ENCODE results near the gene PKD1. TPM values are rescaled to one million over a fixed set of nuclear protein-coding genes. Genes with fewer than 3 reads are reported as not detected.

PKD1 gene
- polyA plus RNA-seq, 1 donor, result 140 TPM

DNA sequence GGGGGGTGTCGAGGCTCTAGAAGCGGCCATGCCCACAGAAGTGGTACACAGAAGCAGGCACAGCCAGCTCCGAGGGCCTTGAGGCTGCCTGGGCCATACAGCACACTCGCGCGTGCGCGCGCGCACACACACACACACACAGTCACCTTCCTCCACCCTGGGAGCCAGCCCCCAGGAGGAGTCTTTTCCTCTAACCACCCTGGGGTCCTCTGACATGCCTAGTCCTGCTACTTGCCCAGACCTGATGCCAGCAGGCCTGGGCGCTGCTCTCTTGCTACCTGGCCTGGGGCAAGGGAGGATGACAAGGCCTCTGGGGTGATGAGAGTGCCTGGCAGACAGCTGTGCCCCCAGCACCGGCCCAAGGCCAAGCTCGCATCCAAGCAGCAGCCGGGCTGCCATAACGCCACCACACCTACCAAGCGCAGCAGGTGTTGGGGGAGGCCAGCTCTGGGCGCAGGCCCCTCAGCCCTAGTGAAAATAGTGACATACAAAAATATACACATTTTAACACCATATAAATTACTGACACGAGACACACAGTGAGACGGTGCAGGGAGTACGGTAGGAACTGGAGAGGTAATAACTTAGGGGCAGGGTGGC is 46.8 kb downstream of the PKD1 start:
- no peak for DNase-seq (ENCODE audit: low read depth)

DNA sequence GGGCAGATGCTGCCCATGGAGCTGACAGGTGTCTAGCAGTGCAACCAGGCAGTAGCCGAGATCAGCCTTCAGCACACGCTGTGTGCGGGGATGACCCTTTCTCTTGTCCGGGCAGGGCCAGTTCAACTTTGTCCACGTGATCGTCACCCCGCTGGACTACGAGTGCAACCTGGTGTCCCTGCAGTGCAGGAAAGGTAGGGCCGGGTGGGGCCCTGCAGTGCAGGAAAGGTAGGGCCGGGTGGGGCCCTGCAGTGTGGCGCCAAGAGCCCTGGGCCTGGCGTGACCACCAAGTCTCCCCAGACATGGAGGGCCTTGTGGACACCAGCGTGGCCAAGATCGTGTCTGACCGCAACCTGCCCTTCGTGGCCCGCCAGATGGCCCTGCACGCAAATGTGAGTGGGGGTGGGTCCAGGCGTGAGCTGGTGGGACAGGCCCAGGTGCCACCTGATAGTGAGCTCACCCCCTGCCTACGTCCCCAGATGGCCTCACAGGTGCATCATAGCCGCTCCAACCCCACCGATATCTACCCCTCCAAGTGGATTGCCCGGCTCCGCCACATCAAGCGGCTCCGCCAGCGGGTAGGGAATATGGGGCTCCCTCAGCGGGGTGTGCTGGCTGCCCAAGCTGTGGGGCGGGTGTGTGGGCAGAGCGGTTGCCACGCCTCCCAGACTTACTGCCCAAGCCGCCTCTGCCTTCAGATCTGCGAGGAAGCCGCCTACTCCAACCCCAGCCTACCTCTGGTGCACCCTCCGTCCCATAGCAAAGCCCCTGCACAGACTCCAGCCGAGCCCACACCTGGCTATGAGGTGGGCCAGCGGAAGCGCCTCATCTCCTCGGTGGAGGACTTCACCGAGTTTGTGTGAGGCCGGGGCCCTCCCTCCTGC is 47.7 kb downstream of the PKD1 start:
- no peak for DNase-seq (ENCODE audit: low read depth)

DNA sequence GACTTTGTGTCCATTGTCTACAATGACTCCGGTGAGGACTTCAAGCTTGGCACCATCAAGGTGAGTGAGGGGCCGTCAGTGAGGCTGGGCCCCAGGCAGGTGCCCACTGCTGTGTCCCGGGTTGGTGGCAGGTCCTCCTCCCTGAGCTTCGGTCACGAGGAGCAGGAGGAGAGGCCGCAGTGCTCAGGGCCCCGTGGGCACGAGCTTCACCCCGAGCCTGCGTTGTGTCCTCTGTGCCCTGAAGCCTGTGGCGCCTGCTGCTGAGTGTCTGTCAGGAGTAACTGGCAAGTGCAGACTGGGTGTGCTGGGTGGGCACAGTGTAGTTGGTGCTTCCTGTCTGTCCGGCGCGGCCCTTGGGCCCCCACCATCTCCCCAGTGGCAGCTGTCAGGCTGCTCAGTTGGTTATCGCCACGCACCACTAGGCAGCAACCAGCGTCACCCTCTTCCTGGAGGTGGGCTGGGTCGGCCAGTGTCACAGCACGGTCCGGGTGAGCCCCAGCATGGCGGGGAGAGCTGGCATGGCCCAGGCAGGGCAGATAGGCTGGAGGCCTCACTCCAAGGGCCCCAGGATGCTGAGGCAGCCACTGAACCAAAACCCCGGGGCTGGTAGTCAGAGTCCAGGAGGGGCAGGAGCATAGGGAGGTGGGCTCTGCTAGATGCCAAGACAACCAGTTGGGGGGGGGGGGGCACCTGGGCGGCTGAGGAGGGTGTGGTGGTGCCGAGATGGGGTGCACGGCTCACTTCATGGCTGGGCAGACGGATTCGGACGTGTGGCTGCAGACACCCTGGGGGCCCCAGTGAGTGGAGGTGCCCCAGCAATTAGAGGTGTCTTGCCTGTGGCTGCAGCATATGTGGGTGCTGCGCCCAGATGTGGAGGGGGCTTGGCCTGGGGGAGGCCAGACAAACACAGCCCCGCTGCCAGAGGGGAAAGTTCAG is 48.6 kb downstream of the PKD1 start:
- no peak for DNase-seq (ENCODE audit: low read depth)

- DNase-seq (ENCODE audit: low read depth), result no peak
These were observed 49.5 kb downstream of the PKD1 start for GRCh38 chr16:2086106-2086742.

DNA sequence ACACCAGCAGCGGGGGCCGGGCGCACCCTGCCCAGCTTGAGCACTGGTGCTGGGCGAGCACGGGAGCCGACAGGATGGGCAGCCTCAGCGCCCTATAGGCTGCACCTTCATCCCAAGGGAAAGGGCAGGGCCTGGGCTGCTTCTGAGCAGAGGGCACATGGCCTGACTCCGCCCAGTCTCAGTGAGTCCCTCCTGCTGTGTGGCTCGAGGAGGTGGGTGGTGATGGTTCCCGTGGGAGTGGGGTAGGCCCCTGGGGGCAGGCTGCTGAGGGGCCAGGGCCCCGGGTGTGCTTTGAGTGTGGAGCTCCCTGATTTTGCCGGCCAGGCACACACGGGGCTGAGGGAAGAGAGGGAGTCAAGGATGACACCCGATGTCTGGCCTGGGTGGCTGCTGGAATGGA is 50.0 kb downstream of the PKD1 start:
- no peak for DNase-seq (ENCODE audit: low read depth)

DNA sequence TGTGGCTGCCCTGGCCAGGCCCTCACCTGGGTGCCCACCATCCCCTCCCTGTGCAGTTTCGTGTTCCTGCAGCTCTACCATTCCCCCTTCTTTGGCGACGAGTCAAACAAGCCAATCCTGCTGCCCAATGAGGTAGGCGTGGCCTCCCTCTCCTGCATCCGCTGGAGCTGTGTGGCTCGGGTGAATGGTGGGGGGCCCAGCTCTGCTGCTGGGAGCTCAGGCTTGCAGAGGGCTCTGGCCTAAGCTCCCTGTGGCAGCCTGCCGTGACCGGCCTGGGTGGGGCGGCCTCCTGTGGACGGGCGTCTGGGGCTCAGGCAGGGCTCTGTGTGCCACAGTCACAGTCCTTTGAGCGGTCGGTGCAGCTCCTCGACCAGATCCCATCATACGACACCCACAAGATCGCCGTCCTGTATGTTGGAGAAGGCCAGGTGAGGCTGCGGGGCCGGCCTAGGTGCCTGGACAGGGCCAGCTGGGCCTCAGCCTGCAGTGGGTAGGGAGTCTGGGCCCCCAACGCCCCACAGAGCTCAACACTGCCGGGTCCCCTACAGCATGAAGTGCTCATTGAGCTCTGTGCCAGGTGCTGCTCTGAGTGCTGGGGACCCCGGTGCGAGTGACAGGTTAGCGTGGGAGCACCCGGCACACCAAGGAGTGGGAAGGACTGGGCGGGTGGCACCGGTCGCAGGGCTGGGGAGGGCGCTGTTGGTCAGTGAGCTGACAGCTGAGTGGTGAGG is 50.6 kb downstream of the PKD1 start:
- no peak for DNase-seq (ENCODE audit: low read depth)

DNA sequence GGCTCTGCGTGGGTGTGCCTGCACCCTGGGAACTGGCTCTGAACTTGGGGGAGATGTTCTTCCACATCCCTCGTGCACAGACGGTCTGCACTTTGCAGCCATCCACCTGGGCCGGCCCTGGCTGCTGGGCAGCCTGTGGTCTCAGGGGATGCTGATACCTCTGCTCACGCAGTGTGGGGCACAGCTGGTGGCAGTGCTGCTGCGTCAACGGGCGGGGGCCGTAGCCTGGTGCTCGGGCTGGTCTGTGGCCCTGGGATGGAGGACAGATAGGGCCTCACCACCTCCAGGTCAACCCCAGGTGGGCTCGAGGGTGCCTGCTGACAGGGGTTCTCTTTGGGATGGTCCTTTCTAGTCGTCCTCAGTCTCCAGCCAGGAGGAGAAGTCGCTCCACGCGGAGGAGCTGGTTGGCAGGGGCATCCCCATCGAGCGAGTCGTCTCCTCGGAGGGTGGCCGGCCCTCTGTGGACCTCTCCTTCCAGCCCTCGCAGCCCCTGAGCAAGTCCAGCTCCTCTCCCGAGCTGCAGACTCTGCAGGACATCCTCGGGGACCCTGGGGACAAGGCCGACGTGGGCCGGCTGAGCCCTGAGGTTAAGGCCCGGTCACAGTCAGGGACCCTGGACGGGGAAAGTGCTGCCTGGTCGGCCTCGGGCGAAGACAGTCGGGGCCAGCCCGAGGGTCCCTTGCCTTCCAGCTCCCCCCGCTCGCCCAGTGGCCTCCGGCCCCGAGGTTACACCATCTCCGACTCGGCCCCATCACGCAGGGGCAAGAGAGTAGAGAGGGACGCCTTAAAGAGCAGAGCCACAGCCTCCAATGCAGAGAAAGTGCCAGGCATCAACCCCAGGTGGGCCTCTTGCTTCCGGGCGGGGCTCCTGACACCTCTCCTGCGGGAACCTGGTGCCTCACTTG is 51.6 kb downstream of the PKD1 start:
- DNase-seq (ENCODE audit: low read depth), result no peak

DNA sequence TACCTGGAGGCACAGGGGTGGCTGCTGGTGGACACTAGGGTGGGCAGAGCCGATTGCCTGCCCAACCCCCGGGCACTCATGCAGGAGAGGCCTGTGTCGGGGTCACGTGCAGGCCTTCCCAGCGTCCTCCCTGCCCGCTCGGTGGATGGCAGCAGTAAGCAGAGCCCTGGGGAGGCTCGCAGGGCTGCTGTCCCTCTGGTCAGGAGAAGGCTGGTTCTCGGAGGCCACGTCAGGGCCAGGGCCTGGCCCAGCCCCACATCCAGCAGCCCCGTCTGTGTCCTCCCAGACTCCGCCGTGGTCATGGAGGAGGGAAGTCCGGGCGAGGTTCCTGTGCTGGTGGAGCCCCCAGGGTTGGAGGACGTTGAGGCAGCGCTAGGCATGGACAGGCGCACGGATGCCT is 52.3 kb downstream of the PKD1 start:
- DNase-seq (ENCODE audit: low read depth), result no peak

DNA sequence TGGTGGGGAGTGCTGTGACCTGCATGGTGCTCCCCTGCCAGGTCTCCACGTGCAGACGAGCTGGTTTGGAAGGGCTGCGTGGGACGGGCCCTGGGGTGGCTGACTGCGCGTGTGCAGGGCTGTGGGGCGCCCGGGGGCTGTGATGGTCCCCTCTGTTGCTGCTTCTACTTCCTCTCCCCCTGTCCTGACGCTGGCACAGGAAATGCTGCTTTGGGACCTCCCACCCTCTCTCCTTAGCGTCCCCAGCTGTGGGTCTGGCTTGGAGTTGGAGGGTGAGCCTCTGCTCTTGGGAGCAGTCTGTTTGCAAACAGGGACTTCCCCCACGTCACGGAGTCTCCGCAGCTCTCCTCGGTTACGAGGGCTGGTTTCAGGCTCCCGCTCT is 52.7 kb downstream of the PKD1 start:
- DNase-seq (ENCODE audit: low read depth), result no peak

DNA sequence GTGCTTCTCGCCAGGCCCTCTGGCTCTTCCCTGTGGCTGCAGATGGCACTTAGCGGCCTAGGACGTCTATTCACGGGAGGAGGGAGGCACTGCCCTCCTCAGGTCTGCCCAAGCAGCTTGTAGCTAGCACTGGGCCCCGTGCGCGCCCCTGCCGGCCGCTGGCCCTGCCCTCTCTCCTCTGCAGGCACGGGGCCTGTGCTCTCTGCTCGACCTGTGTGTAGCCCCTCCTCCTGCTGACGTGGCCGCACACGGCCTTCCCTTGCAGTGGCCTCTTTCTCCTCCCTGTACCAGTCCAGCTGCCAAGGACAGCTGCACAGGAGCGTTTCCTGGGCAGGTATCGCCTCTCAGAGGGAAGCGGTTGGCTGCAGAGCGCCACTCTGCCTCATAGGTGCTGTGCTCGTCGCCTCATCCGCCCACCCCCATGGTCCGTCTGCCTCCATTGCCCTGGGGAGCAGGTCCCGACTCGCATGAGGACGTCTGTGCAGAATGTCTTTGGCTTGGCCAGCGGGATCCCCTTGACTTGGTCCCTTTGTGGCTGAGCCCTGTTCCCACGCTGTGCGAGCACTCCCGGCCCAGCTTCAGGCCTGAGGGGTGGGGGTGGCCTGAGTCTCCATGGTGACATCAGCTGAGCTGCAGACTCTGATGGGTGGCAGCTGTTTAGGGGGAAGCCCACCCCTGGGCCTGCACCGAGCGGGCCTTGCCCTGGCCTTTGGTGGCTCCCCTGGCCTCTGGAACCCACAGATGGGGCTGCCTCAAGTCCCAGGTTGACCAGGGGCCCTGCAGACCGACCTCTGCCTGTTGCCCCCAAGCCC is 53.3 kb downstream of the PKD1 start:
- no peak for DNase-seq (ENCODE audit: low read depth)

GRCh38 chr16:2081201-2082084 is 54.3 kb downstream of the PKD1 start:
- no peak for DNase-seq (ENCODE audit: low read depth)

- DNase-seq (ENCODE audit: low read depth), result no peak
These were observed 55.7 kb downstream of the PKD1 start for GRCh38 chr16:2079991-2080390.

- no peak for DNase-seq (ENCODE audit: low read depth)
These were observed 56.3 kb downstream of the PKD1 start for GRCh38 chr16:2079311-2079800.

DNA sequence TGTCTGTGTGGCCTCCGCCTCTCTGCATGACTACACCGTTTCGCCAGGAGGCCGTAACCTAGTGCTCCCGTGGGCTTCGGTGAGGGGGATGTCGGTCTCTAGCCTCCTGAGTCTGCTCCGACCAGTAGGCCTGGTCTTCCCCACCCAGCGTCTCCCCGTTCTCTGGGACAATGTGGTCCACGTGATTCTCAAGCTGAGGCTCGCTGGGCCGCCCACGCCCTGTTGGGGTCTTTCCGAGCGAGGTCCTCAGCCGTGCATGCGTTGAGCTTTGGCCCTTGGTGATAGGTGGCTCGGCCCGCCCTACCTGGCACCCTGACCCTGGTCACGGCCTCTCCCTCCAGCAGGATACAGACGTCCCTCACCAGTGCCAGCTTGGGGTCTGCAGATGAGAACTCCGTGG is 57.0 kb downstream of the PKD1 start:
- DNase-seq (ENCODE audit: low read depth), result no peak

GRCh38 chr16:2078096-2078495 is 57.6 kb downstream of the PKD1 start:
- DNase-seq (ENCODE audit: low read depth), result no peak

GRCh38 chr16:2077696-2078095 is 58.0 kb downstream of the PKD1 start:
- DNase-seq (ENCODE audit: low read depth), result no peak

GRCh38 chr16:2077016-2077415 is 58.7 kb downstream of the PKD1 start:
- no peak for DNase-seq (ENCODE audit: low read depth)

Measured in forelimb muscle (tissue), 1 donor.